ENCODE results near the gene GRM8.

GRCh38 chr7:126973066-126973465, 279.7 kb downstream of the GRM8 start:
- TF ChIP-seq CTCF (IDR thresholded peaks at IDR 0.05; ENCODE audit: low read depth, low read length, poor library complexity, severe bottlenecking), result no peak
- no peak for TF ChIP-seq EZH2phosphoT487 (IDR thresholded peaks at IDR 0.05; ENCODE audit: borderline replicate concordance, low read length)
